Liver (tissue), 9 donors: ENCODE results near the gene PYURF. TPM values are rescaled to one million over a fixed set of nuclear protein-coding genes. Genes with fewer than 3 reads are reported as not detected.

ENCODE experiments used
- DNase-seq: peaks from one replicate; pipeline ENCODE4 v3.0.0-alpha.2; 2017; ENCODE audit warnings: low spot score
- H3K27ac ChIP-seq, 2 donors: one replicate each; pipeline ENCODE4 v1.7.0; 2013; ENCODE audit warnings: inconsistent platforms in 2 of 2, low read length in 2 of 2, control low read depth in 1 of 2, low read depth in 1 of 2, mild to moderate bottlenecking in 1 of 2
- H3K27me3 ChIP-seq, 4 donors: one replicate each; pipeline versions ENCODE4 v1.6.1 to v1.7.0; 2013; ENCODE audit warnings: low read length in 3 of 4, inconsistent platforms in 1 of 4, mild to moderate bottlenecking in 1 of 4, moderate library complexity in 1 of 4; ENCODE audit not compliant: control insufficient read depth in 4 of 4, insufficient read depth in 4 of 4
- H3K36me3 ChIP-seq, 4 donors: one replicate each; pipeline versions ENCODE4 v1.6.1 to v1.7.0; 2013; ENCODE audit warnings: low read length in 3 of 4, mild to moderate bottlenecking in 3 of 4, low read depth in 1 of 4, moderate library complexity in 1 of 4; ENCODE audit not compliant: control insufficient read depth in 4 of 4, insufficient read depth in 3 of 4
- H3K4me1 ChIP-seq, 4 donors: one replicate each; pipeline versions ENCODE4 v1.6.1 to v1.7.0; 2013; ENCODE audit warnings: low read length in 3 of 4, mild to moderate bottlenecking in 3 of 4, moderate library complexity in 1 of 4; ENCODE audit not compliant: control insufficient read depth in 4 of 4, insufficient read depth in 4 of 4
- H3K4me3 ChIP-seq, 3 donors: one replicate each; pipeline versions ENCODE4 v1.6.1 to v1.7.0; 2013; ENCODE audit warnings: low read length in 3 of 3, control low read depth in 1 of 3, low read depth in 1 of 3, mild to moderate bottlenecking in 1 of 3
- H3K9ac ChIP-seq, 2 donors: one replicate each; pipeline ENCODE4 v1.7.0; 2013; ENCODE audit warnings: low read length in 2 of 2, mild to moderate bottlenecking in 2 of 2, moderate library complexity in 2 of 2, control low read depth in 1 of 2, low read depth in 1 of 2
- H3K9me3 ChIP-seq, 4 donors: one replicate each; pipeline versions ENCODE4 v1.6.1 to v1.7.0; 2013; ENCODE audit warnings: low read length in 3 of 4; ENCODE audit not compliant: control insufficient read depth in 4 of 4
- EGR1 ChIP-seq, 2 donors: IDR thresholded peaks; 2 replicates each; pipeline ENCODE4 v1.6.1; 2016 to 2018; ENCODE audit warnings: antibody characterized with exemption in 2 of 2, low read depth in 2 of 2
- FOXA1 ChIP-seq: IDR thresholded peaks from 2 replicates; pipeline ENCODE4 v1.6.1; 2016; ENCODE audit warnings: antibody characterized with exemption
- HNF4A ChIP-seq, 2 donors: conservative IDR thresholded peaks; 2 replicates each; pipeline ENCODE4 v1.6.1; 2016; ENCODE audit warnings: antibody characterized with exemption in 2 of 2, mild to moderate bottlenecking in 2 of 2
- HNF4G ChIP-seq: IDR thresholded peaks from 2 replicates; pipeline ENCODE4 v1.6.1; 2016; ENCODE audit warnings: antibody characterized with exemption
- NR2F2 ChIP-seq: IDR thresholded peaks from 2 replicates; pipeline ENCODE4 v1.6.1; 2016; ENCODE audit warnings: antibody characterized with exemption
- RAD21 ChIP-seq, 2 donors: IDR thresholded peaks; 2 replicates each; pipeline ENCODE4 v1.6.1; 2016; ENCODE audit warnings: antibody characterized with exemption in 2 of 2, mild to moderate bottlenecking in 2 of 2
- RXRA ChIP-seq, 2 donors: IDR thresholded peaks; 2 replicates each; pipeline ENCODE4 v1.6.1; 2017 to 2018; ENCODE audit warnings: antibody characterized with exemption in 2 of 2, mild to moderate bottlenecking in 1 of 2
- TAF1 ChIP-seq: conservative IDR thresholded peaks from 2 replicates; pipeline ENCODE4 v1.6.1; 2016; ENCODE audit warnings: antibody characterized with exemption, mild to moderate bottlenecking
- WGBS: extraction: QIAGEN DNeasy Blood & Tissue Kit; methylation state at CpG from one replicate; pipeline ENCODE4 v1.1.7; 2013; 5-methylcytosine and 5-hydroxymethylcytosine counted together
- polyA plus RNA-seq, 2 donors: library from polyadenylated mRNA; stranded (reverse) in 1 of 2; unstranded in 1 of 2; fragments of 200-250 nt in 1 of 2; fragments of >200 nt in 1 of 2; fragmentation: Nextera tagmentation in 1 of 2; extraction: Ambion mirVana in 1 of 2; gene quantifications; one replicate each; pipeline versions ENCODE4 v1.2.1 to v1.2.3, GENCODE V29; 2013 to 2015
- total RNA-seq, 2 donors: library from RNA; depleted of rRNA; stranded (reverse); fragments of >200 nt; gene quantifications; one replicate each; pipeline ENCODE4 v1.2.3, GENCODE V29; 2014
- TF ChIP-seq, protein P1 (sequence below): IDR thresholded peaks from 2 replicates; pipeline ENCODE4 v1.6.1; 2016; ENCODE audit warnings: antibody characterized with exemption, mild to moderate bottlenecking
- TF ChIP-seq, protein P2 (sequence below): IDR thresholded peaks from 2 replicates; pipeline ENCODE4 v1.6.1; 2016; ENCODE audit warnings: antibody characterized with exemption
- TF ChIP-seq, protein P3 (sequence below): IDR thresholded peaks from 2 replicates; pipeline ENCODE4 v1.6.1; 2016; ENCODE audit warnings: antibody characterized with exemption
- donor health status: healthy.
- donor health status: healthy.
- donor health status: healthy.
- donor health status: healthy.
- donor health status: healthy.

Gene PYURF
- total and polyA plus RNA-seq, 4 donors: 28.8 to 86.0 (median 58.7) TPM

DNA sequence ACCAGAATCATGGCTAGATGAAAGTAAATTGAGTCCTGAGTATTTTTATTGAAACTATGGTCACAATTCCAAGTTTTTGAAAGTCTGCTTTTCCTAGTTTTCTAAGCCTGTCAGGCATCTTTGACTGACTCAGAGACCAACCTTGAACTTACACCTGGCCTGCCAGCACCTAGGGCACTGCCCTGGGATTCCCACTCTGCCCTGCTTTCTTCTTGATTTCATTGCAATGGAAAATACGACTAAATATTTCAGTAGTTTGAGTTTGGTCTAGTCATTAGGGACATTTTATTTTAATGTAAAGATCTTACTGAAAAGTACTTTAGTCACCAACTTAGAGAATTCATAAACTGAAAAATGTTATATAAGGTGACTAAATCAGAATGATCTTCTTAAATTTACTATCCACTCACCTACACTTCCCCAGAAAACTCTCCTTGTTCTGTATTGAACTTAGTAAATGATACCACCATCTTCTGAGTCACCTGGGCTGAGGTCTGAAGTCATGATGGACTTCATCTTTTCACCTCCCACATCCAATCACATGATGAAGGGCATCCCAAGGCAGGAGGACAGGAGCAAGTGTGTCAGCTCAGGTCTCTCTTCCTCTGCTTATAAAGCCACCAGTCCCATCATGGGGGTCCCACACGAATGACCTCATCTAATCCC, 11.6 kb upstream of the PYURF start (continued):
- TF ChIP-seq, protein P1, sequence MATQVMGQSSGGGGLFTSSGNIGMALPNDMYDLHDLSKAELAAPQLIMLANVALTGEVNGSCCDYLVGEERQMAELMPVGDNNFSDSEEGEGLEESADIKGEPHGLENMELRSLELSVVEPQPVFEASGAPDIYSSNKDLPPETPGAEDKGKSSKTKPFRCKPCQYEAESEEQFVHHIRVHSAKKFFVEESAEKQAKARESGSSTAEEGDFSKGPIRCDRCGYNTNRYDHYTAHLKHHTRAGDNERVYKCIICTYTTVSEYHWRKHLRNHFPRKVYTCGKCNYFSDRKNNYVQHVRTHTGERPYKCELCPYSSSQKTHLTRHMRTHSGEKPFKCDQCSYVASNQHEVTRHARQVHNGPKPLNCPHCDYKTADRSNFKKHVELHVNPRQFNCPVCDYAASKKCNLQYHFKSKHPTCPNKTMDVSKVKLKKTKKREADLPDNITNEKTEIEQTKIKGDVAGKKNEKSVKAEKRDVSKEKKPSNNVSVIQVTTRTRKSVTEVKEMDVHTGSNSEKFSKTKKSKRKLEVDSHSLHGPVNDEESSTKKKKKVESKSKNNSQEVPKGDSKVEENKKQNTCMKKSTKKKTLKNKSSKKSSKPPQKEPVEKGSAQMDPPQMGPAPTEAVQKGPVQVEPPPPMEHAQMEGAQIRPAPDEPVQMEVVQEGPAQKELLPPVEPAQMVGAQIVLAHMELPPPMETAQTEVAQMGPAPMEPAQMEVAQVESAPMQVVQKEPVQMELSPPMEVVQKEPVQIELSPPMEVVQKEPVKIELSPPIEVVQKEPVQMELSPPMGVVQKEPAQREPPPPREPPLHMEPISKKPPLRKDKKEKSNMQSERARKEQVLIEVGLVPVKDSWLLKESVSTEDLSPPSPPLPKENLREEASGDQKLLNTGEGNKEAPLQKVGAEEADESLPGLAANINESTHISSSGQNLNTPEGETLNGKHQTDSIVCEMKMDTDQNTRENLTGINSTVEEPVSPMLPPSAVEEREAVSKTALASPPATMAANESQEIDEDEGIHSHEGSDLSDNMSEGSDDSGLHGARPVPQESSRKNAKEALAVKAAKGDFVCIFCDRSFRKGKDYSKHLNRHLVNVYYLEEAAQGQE: no peak
- no peak for TF ChIP-seq RXRA (IDR thresholded peaks at IDR 0.05)
- no peak for TF ChIP-seq HNF4A (conservative IDR thresholded peaks at IDR 0.05)
- TF ChIP-seq, protein P2, sequence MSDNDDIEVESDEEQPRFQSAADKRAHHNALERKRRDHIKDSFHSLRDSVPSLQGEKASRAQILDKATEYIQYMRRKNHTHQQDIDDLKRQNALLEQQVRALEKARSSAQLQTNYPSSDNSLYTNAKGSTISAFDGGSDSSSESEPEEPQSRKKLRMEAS: no peak
- TF ChIP-seq, protein P3, sequence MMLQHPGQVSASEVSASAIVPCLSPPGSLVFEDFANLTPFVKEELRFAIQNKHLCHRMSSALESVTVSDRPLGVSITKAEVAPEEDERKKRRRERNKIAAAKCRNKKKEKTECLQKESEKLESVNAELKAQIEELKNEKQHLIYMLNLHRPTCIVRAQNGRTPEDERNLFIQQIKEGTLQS: no peak
- no peak for TF ChIP-seq TAF1
- TF ChIP-seq HNF4G: no peak
- TF ChIP-seq NR2F2: no peak
- TF ChIP-seq RAD21 (IDR thresholded peaks at IDR 0.05): no peak

DNA sequence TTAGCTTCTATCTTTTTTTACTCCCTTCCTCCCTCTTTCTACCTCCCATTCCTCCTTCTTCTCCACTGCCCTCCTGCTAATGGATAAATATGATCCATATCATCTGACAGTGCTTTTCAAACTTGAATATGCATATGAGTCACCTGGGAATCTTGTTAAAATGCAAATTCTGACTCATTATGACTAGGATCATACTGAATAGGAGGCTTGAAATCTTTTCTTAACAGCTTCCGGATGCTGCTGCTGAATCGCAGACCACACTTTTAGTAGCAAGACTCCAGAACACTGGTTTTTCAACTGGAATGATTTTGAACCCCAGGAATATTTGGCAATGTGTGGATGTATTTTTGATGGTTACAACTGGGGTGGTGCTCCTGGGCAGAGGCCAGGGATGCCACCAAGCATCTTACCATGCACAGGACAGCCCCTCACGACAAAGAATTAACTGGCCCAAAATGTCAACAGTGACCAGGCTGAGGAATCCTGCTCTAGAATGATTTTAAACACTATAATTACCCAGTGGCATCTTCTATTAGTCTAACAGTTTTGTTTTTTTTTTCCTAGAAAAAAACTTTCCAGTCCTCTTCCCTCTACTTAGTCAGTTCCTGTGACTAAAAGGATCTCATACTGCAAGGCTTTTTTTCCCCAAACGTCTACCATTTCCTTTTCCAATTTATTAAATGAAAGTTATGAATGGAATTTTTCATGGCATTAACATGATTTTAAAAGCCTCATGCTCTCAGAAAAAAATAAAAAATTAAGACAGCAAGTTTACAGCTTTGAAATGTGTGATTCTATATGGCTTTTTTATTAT, 10.6 kb upstream of the PYURF start:
- Histone ChIP-seq H3K9ac (no peak overlapping the region), H3K27me3 (no peaks in the 10 kb centered on the region), H3K4me1 (no peaks in the 10 kb centered on the region), H3K36me3 (no peaks in the 10 kb centered on the region), H3K4me3 (no peak overlapping the region), H3K27ac (no peak overlapping the region), H3K9me3 (no peaks in the 10 kb centered on the region)
- no peak for TF ChIP-seq RXRA (IDR thresholded peaks at IDR 0.05)
- TF ChIP-seq FOXA1: no peak
- TF ChIP-seq NR2F2: no peak
- TF ChIP-seq EGR1 (IDR thresholded peaks at IDR 0.05; ENCODE audit: low read depth in 2 of 2): no peak
- TF ChIP-seq, protein P2: no peak
- TF ChIP-seq RAD21 (IDR thresholded peaks at IDR 0.05): no peak
- TF ChIP-seq, protein P1: no peak
- TF ChIP-seq, protein P3: no peak
- no peak for DNase-seq
- WGBS: 79% methylated on average over 4 of the region's 4 CpGs
